GM18867 (cell line): ENCODE measurements around the gene GABRB1.
"Not testable (repeated sequence)": the region's sequence is repeated elsewhere in the genome, so short reads cannot be mapped to it uniquely, and the experiment has no call there.

Experiments
- ATAC-seq: cut with Tn5 transposase; IDR thresholded peaks from one replicate; pipeline ENCODE4 v1.9.1; 2021; ENCODE audit warnings: mild to moderate bottlenecking, moderate library complexity; ENCODE audit not compliant: unreplicated experiment

The GABRB1 gene

GRCh38 chr4:47378021-47378530 is 346.7 kb downstream of the GABRB1 start:
- not testable (repeated sequence) for ATAC-seq

- ATAC-seq: no peak
Observed at GRCh38 chr4:47381172-47381571, 349.8 kb downstream of the GABRB1 start.

- ATAC-seq: no peak
Observed at GRCh38 chr4:47382846-47383360, 351.5 kb downstream of the GABRB1 start.

GRCh38 chr4:47383829-47384427 is 352.6 kb downstream of the GABRB1 start:
- peak; percentile 43 for ATAC-seq

GRCh38 chr4:47386146-47386545 is 354.8 kb downstream of the GABRB1 start:
- no peak for ATAC-seq

- no peak for ATAC-seq
Observed at GRCh38 chr4:47386561-47387235, 355.3 kb downstream of the GABRB1 start.

- ATAC-seq: no peak
Observed at GRCh38 chr4:47390428-47391125, 359.2 kb downstream of the GABRB1 start.

GRCh38 chr4:47391256-47391655 is 359.9 kb downstream of the GABRB1 start:
- ATAC-seq: peak; percentile 95

- peak; percentile 74 for ATAC-seq
Observed at GRCh38 chr4:47406408-47406807, 375.0 kb downstream of the GABRB1 start.

- no peak for ATAC-seq
Observed at GRCh38 chr4:47410271-47410670, 378.9 kb downstream of the GABRB1 start.

- ATAC-seq: no peak
Observed at GRCh38 chr4:47413521-47413920, 382.2 kb downstream of the GABRB1 start.

GRCh38 chr4:47415719-47416118 is 384.4 kb downstream of the GABRB1 start:
- no peak for ATAC-seq

GRCh38 chr4:47418147-47418546 is 386.8 kb downstream of the GABRB1 start:
- ATAC-seq: no peak

GRCh38 chr4:47419296-47419695 is 387.9 kb downstream of the GABRB1 start:
- no peak for ATAC-seq

GRCh38 chr4:47425628-47426027 is 394.3 kb downstream of the GABRB1 start:
- no peak for ATAC-seq

- ATAC-seq: no peak
Observed at GRCh38 chr4:47427935-47428334, 396.6 kb downstream of the GABRB1 start.

GRCh38 chr4:47432749-47433148 is 401.4 kb downstream of the GABRB1 start:
- ATAC-seq: no peak

- ATAC-seq: no peak
Observed at GRCh38 chr4:47434931-47435330, 403.6 kb downstream of the GABRB1 start.

- no peak for ATAC-seq
Observed at GRCh38 chr4:47442980-47443379, 411.6 kb downstream of the GABRB1 start.

- ATAC-seq: no peak
Observed at GRCh38 chr4:47444031-47444430, 412.7 kb downstream of the GABRB1 start.

- ATAC-seq: no peak
Observed at GRCh38 chr4:47451657-47452056, 420.3 kb downstream of the GABRB1 start.

GRCh38 chr4:47462799-47463234 is 431.4 kb downstream of the GABRB1 start:
- peak; percentile 28 for ATAC-seq
